HG02840 (cell line): ENCODE measurements around the gene RUFY4.
"Not testable (repeated sequence)": the region's sequence is repeated elsewhere in the genome, so short reads cannot be mapped to it uniquely, and the experiment has no call there.

Source experiments
- ATAC-seq: cut with Tn5 transposase; IDR thresholded peaks from one replicate; pipeline ENCODE4 v1.9.1; 2021; ENCODE audit warnings: mild to moderate bottlenecking, moderate library complexity, moderate number of reproducible peaks; ENCODE audit not compliant: unreplicated experiment, low FRiP score

The RUFY4 gene

GRCh38 chr2:218079943-218080913 lies 11.2 kb downstream of the RUFY4 start:
- ATAC-seq = no peak

- ATAC-seq = no peak
These were observed 12.0 kb downstream of the RUFY4 start for GRCh38 chr2:218081063-218081462.

GRCh38 chr2:218081695-218082094 lies 12.6 kb downstream of the RUFY4 start:
- no peak for ATAC-seq

- ATAC-seq = no peak
These were observed 13.7 kb downstream of the RUFY4 start for GRCh38 chr2:218082586-218083351.

GRCh38 chr2:218083352-218083676 lies 14.3 kb downstream of the RUFY4 start:
- ATAC-seq = no peak

- ATAC-seq = no peak
These were observed 17.4 kb downstream of the RUFY4 start for GRCh38 chr2:218086478-218086877.

- ATAC-seq = no peak
These were observed 20.2 kb downstream of the RUFY4 start for GRCh38 chr2:218089259-218089658.

GRCh38 chr2:218091746-218092145 lies 22.7 kb downstream of the RUFY4 start:
- ATAC-seq = no peak

- ATAC-seq = no peak
These were observed 24.8 kb downstream of the RUFY4 start for GRCh38 chr2:218093879-218094278.

- no peak for ATAC-seq
These were observed 26.8 kb downstream of the RUFY4 start for GRCh38 chr2:218095853-218096252.

- ATAC-seq = no peak
These were observed 28.9 kb downstream of the RUFY4 start for GRCh38 chr2:218097975-218098374.

GRCh38 chr2:218108834-218109233 lies 39.8 kb downstream of the RUFY4 start:
- not testable (repeated sequence) for ATAC-seq

- not testable (repeated sequence) for ATAC-seq
These were observed 52.7 kb downstream of the RUFY4 start for GRCh38 chr2:218121789-218122188.

GRCh38 chr2:218122286-218122685 lies 53.2 kb downstream of the RUFY4 start:
- not testable (repeated sequence) for ATAC-seq

GRCh38 chr2:218123986-218124385 lies 54.9 kb downstream of the RUFY4 start:
- no peak for ATAC-seq

- no peak for ATAC-seq
These were observed 56.0 kb downstream of the RUFY4 start for GRCh38 chr2:218125095-218125494.

GRCh38 chr2:218125626-218126080 lies 56.6 kb downstream of the RUFY4 start, which contains the start of gene CXCR2:
TSS of gene CXCR2 (plus strand) at chr2:218126028. CDS start at chr2:218134802, 8,774 bp downstream.
- ATAC-seq = no peak

- ATAC-seq = no peak
These were observed 58.9 kb downstream of the RUFY4 start for GRCh38 chr2:218127929-218128455.

GRCh38 chr2:218128781-218129457 lies 59.9 kb downstream of the RUFY4 start:
- no peak for ATAC-seq

- no peak for ATAC-seq
These were observed 60.5 kb downstream of the RUFY4 start for GRCh38 chr2:218129458-218130135.
